IMR-90 (cell line): ENCODE results near the gene TRPC4AP. TPM values are rescaled to one million over a fixed set of nuclear protein-coding genes. Genes with fewer than 3 reads are reported as not detected.

Experiments used
- ATAC-seq: fragments of 200-7000 bp; cut with Tn5 transposase; 2 replicates; pipeline ENCODE4 v1.9.1; 2020; ENCODE audit warnings: low read depth, mild to moderate bottlenecking, moderate library complexity
- BruUV-seq: library from RNA; stranded (reverse); fragments of 400-500 nt; replicated peaks from 2 replicates; lab custom pipeline; 2021; lab: Mats Ljungman, UMichigan
- CTCF ChIA-PET: fragments of 300-600 bp; formaldehyde crosslinking; extraction: SDS; loops from one replicate; lab custom pipeline; 2021; ENCODE audit warnings: antibody characterized with exemption; lab: Yijun Ruan, JAX
- POLR2A ChIA-PET: fragments of 300-600 bp; sonication (Branson Sonifier 250); formaldehyde crosslinking; loops from one replicate; lab custom pipeline; 2022; ENCODE audit warnings: antibody characterized with exemption; ENCODE audit not compliant: unreplicated experiment; lab: Charles Lee
- DNase-seq: peaks from one replicate; pipeline ENCODE4 v3.0.0; 2013
- H2AFZ ChIP-seq: replicated peaks from 2 replicates; pipeline ENCODE3; 2013; ENCODE audit warnings: low read length, mild to moderate bottlenecking; ENCODE audit not compliant: poor library complexity
- H2AK5ac ChIP-seq: 2 replicates; pipeline ENCODE4 v1.6.1; 2013; ENCODE audit warnings: low read depth, low read length, inconsistent platforms
- H2AK9ac ChIP-seq: replicated peaks from 2 replicates; pipeline ENCODE3; 2013; ENCODE audit warnings: mild to moderate bottlenecking, low read depth, low read length, moderate library complexity; ENCODE audit not compliant: poor library complexity
- H2BK120ac ChIP-seq: 2 replicates; pipeline ENCODE4 v1.6.1; 2013; ENCODE audit warnings: low read depth, low read length, inconsistent platforms
- H2BK15ac ChIP-seq: 3 replicates; pipeline ENCODE4 v1.6.1; 2013; ENCODE audit warnings: low read depth, low read length, inconsistent platforms
- H2BK20ac ChIP-seq: 2 replicates; pipeline ENCODE4 v1.6.1; 2013; ENCODE audit warnings: low read depth, mild to moderate bottlenecking, inconsistent platforms, low read length, moderate library complexity
- H2BK5ac ChIP-seq: 2 replicates; pipeline ENCODE4 v1.6.1; 2013; ENCODE audit warnings: mild to moderate bottlenecking, low read depth, low read length, inconsistent platforms; ENCODE audit not compliant: poor library complexity, severe bottlenecking
- H3K14ac ChIP-seq: replicated peaks from 2 replicates; pipeline ENCODE4 v1.6.1; 2013; ENCODE audit warnings: low read depth, low read length, inconsistent platforms
- H3K18ac ChIP-seq: 2 replicates; pipeline ENCODE4 v1.6.1; 2013; ENCODE audit warnings: low read depth, low read length, control low read depth
- H3K23ac ChIP-seq: 2 replicates; pipeline ENCODE4 v1.6.1; 2013; ENCODE audit warnings: low read depth, low read length, inconsistent platforms
- H3K27ac ChIP-seq: 2 replicates; pipeline ENCODE4 v1.5.1; 2013; ENCODE audit warnings: mild to moderate bottlenecking, control low read depth, low read length; ENCODE audit not compliant: insufficient read depth
- H3K27me3 ChIP-seq: 2 replicates; pipeline ENCODE4 v1.6.1; 2013; ENCODE audit warnings: low read length; ENCODE audit not compliant: control insufficient read depth, insufficient read depth
- H3K36me3 ChIP-seq: 2 replicates; pipeline ENCODE4 v1.6.1; 2013; ENCODE audit warnings: low read length, mixed read lengths; ENCODE audit not compliant: control insufficient read depth, insufficient read depth
- H3K4ac ChIP-seq: 2 replicates; pipeline ENCODE4 v1.6.1; 2013; ENCODE audit warnings: low read depth, low read length, inconsistent platforms
- H3K4me1 ChIP-seq: 2 replicates; pipeline ENCODE4 v1.6.1; 2013; ENCODE audit warnings: low read length, mixed read lengths; ENCODE audit not compliant: control insufficient read depth, insufficient read depth
- H3K4me2 ChIP-seq: 2 replicates; pipeline ENCODE4 v1.6.1; 2013; ENCODE audit warnings: low read depth, mild to moderate bottlenecking, control low read depth, low read length, moderate library complexity
- H3K4me3 ChIP-seq: 2 replicates; pipeline ENCODE4 v1.5.1; 2013; ENCODE audit warnings: low read depth, mild to moderate bottlenecking, control low read depth, low read length, moderate library complexity; ENCODE audit not compliant: insufficient read depth
- H3K56ac ChIP-seq: 2 replicates; pipeline ENCODE4 v1.6.1; 2013; ENCODE audit warnings: low read length, inconsistent platforms; ENCODE audit not compliant: insufficient read depth; ENCODE audit errors: extremely low read depth
- H3K79me1 ChIP-seq, 2 experiments: 2 replicates each; pipeline ENCODE4 v1.6.1; 2013; ENCODE audit warnings: low read length in 2 of 2, inconsistent platforms in 1 of 2, low read depth in 1 of 2
- H3K9ac ChIP-seq: 2 replicates; pipeline ENCODE4 v1.6.1; 2013; ENCODE audit warnings: low read depth, low read length, control low read depth
- H3K9me1 ChIP-seq: 2 replicates; pipeline ENCODE4 v1.6.1; 2013; ENCODE audit warnings: low read length, inconsistent platforms; ENCODE audit not compliant: insufficient read depth
- H3K9me3 ChIP-seq: 2 replicates; pipeline ENCODE4 v1.6.1; 2013; ENCODE audit warnings: low read length; ENCODE audit not compliant: control insufficient read depth, insufficient read depth
- H4K20me1 ChIP-seq: 2 replicates; pipeline ENCODE4 v1.6.1; 2013; ENCODE audit warnings: low read length, inconsistent platforms; ENCODE audit not compliant: insufficient read depth
- H4K5ac ChIP-seq: 2 replicates; pipeline ENCODE4 v1.6.1; 2013; ENCODE audit warnings: mild to moderate bottlenecking, low read depth, low read length, control low read depth
- H4K8ac ChIP-seq, 2 experiments: 2 replicates each; pipeline ENCODE4 v1.6.1; 2013; ENCODE audit warnings: low read depth in 2 of 2, low read length in 2 of 2, control low read depth in 1 of 2, inconsistent platforms in 1 of 2
- H4K91ac ChIP-seq: 2 replicates; pipeline ENCODE4 v1.6.1; 2013; ENCODE audit warnings: low read depth, low read length, inconsistent platforms; ENCODE audit not compliant: insufficient read depth
- BHLHE40 ChIP-seq: fragments of 150-350 bp; IDR thresholded peaks from 2 replicates; pipeline ENCODE4 v1.6.1; 2016; ENCODE audit warnings: mild to moderate bottlenecking, low read depth, low read length
- POLR2A ChIP-seq: IDR thresholded peaks from 2 replicates; pipeline ENCODE4 v1.6.1; 2012; ENCODE audit warnings: mild to moderate bottlenecking, low read depth, low read length
- RCOR1 ChIP-seq: IDR thresholded peaks from 2 replicates; pipeline ENCODE4 v1.6.1; 2012; ENCODE audit warnings: mild to moderate bottlenecking, low read length, improper control_type of control experiment; ENCODE audit not compliant: insufficient replicate concordance
- SMC3 ChIP-seq: fragments of 150-350 bp; IDR thresholded peaks from 2 replicates; pipeline ENCODE4 v1.6.1; 2016; ENCODE audit warnings: low read depth, mild to moderate bottlenecking, antibody characterized with exemption, low read length, moderate library complexity
- WGBS, 2 experiments: methylation state at CpG; one replicate each; pipeline versions ENCODE4 v1.1.5 to v1.1.7; 2013; ENCODE audit warnings: missing lambda C conversion rate in 2 of 2; ENCODE audit not compliant: insufficient read length in 1 of 2; ENCODE audit errors: extremely low coverage in 2 of 2; 5-methylcytosine and 5-hydroxymethylcytosine counted together
- dilution Hi-C: fragments of 300-500 bp; cut with HindIII; formaldehyde crosslinking; loops from one replicate; pipeline ENCODE4 v1.14.3; 2018; ENCODE audit warnings: low sequenced_read_pairs; ENCODE audit not compliant: unreplicated experiment
- in situ Hi-C: fragments of 300-500 bp; cut with MboI; formaldehyde crosslinking; loops from 3 replicates; pipeline ENCODE4 v1.14.3; 2019; ENCODE audit warnings: low sequenced_read_pairs, inconsistent platforms, mixed read lengths
- intact Hi-C: fragments of 100-400 bp; cut with micrococcal nuclease; formaldehyde crosslinking; loops from 2 replicates; pipeline ENCODE4 v1.10.0; 2022
- polyA plus RNA-seq, 3 experiments: library from polyadenylated mRNA; depleted of rRNA; stranded (reverse); fragments of >200 nt; gene quantifications; 2 replicates each; pipeline ENCODE4 v1.2.3, GENCODE V29; 2012; ENCODE audit warnings: low replicate concordance in 1 of 3
- total RNA-seq: library from RNA; depleted of rRNA; stranded (reverse); fragments of >200 nt; gene quantifications from 2 replicates; pipeline ENCODE4 v1.2.3, GENCODE V29; 2012

The TRPC4AP gene
- total and polyA plus RNA-seq, 2 of the 4 experiments (the other 2 are of a cell fraction), result 41.0 to 81.0 TPM

DNA sequence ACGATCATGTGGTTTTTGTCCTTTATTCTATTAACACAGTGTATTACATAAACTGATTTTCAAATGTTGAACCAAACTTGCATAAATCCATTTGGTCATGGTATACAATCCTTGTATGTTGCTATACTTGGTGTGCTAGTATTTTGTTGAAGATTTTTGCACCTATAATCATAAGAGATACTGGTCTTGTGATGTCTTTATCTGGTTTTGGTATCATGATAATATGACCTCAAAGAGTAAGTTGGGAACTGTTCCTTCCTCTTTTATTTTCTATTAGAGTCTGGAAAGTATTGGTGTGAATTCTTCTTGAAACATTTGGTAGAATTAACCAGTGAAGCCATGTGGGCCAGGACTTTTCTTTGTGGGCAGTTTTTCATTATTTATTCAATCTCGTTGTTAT is 65.3 kb downstream of the TRPC4AP start:
- Histone ChIP-seq H2BK20ac (no peak overlapping the region), H3K9me1 (no peaks in the 10 kb centered on the region; the same call in none of the 2 replicates), H3K56ac (no peak overlapping the region), H3K4me1 (no peaks in the 10 kb centered on the region), H2BK15ac (no peak overlapping the region), H3K4me3 (no peak overlapping the region), H3K14ac (no peak overlapping the region), H4K5ac (no peak overlapping the region), H3K27ac (no peak overlapping the region), H2AK5ac (no peak overlapping the region), H3K4me2 (no peak overlapping the region), H3K18ac (no peak overlapping the region), H3K36me3 (peaks cover 30% of the 10 kb centered on the region), H2BK5ac (no peak overlapping the region), H4K8ac (no peak overlapping the region), H3K23ac (no peak overlapping the region), H2AFZ (no peak overlapping the region), H3K9ac (no peak overlapping the region), H3K79me1 (peaks cover 3 to 33% of the 10 kb centered on the region in 2 experiments), H3K9me3 (no peaks in the 10 kb centered on the region), H3K4ac (no peak overlapping the region), H2BK120ac (no peak overlapping the region), H2AK9ac (no peak overlapping the region), H3K27me3 (no peaks in the 10 kb centered on the region), H4K91ac (no peak overlapping the region), H4K20me1 (no peaks in the 10 kb centered on the region; the same call in 1 of the 2 replicates)
- intact Hi-C loops (no loop called here), in situ Hi-C loops (no loop called here), dilution Hi-C loops (no loop called here)
- no TSS peak for BruUV-seq
- TF ChIP-seq SMC3 (no peak), BHLHE40 (no peak), POLR2A (no peak), RCOR1 (no peak)
- DNase-seq (no peak), ATAC-seq (no peak)
- ChIA-PET CTCF (no interaction called here), POLR2A (no interaction called here)
- WGBS, 2 experiments, result no CpG with 5 or more reads among the region's 2 CpGs
